Activated CD8-positive, alpha-beta memory T cell treated with anti-CD3 and anti-CD28 coated beads, Interleukin-2, amount 50 U/mL, for 24 hours (primary cell): Measurements from ENCODE around the gene MOB3C.

ENCODE experiments used
- DNase-seq: peaks from one replicate; pipeline ENCODE4 v3.0.0-alpha.2; 2020; ENCODE audit errors: extremely low read depth

The MOB3C gene

GRCh38 chr1:46575778-46576177 is 40.8 kb downstream of the MOB3C start:
- DNase-seq = no peak

DNA sequence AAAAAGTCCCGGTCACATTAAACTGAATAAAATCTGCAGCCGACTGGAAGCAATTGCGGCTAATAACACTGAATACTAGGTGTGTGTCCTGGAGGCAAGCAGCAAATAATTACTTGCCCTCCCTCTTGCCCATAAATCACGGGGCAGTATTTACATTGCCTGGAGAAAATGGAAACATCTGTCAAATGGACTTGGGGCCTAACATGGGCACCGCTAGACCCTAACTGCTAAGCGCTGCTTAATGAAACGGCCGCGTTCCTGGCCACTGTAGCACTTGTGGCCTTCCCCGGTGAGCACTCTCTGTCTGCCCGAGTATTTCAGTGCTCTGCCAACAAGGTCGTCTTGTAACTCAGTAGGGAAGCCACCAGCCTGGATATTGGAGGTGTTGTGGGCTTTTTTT is 41.3 kb downstream of the MOB3C start:
- DNase-seq = no peak

- no peak for DNase-seq
Measured at GRCh38 chr1:46571691-46572225, 44.9 kb downstream of the MOB3C start.

DNA sequence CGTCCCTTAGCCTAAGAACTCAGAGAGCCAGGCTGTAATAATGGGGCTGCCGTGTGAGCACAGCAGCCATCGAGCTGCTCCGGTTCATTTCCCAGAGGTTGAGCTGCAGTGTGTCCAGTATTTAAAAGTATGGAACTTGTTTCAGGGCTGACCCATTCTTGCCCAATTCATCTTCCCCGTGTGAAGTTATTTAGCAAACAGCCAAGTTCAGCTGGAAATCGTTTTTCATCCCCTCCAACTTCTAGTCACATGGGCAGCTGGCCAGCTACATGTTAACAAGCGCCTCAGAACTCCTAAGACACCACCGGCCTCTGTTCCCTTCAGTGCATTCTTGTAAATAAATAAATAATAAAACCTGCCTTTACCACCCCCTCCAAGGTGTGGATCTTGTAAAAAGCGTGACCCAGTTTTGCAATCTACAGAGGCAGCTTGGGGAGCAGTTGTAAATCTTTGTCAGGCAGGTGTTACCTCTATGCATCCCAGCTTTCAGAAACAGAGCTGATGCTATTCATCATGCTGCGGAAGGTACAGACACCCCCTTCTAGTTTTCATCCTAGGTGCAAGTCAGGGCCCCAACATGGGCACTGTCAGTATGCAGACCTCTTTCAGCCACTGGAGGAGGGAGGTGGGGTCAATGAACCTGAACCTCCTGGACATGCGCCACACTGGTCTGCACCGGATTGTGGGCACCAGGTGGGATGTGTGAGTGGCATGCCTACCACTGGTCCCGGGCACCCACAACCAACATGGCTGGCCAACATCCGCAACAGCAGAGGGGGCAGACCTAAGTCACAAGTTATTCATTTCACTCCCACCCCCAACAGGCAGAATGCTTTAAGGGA is 46.5 kb downstream of the MOB3C start:
- DNase-seq = no peak

DNA sequence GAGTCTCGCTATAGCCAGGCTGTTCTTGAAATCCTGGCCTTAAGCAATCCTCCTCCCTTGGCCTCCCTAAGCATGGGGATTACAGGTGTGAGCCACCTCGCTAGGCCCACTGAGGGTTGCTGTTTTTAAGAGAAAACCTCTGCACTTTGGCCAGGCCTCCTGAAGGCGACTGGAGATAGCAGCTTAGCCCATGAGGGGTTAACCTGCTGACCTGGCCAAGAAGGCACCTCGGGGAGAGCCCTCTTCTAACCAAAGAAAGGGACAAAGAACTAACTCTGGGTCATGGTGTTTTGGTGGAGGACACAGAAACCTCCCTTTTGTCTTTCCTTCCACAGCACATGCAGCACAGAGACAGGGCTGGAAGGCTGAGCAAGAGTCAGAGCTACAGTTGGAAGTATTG is 47.5 kb downstream of the MOB3C start:
- DNase-seq = no peak

- DNase-seq = no peak
Measured at GRCh38 chr1:46568461-46568891, 48.1 kb downstream of the MOB3C start.

GRCh38 chr1:46563341-46563740 is 53.3 kb downstream of the MOB3C start:
- DNase-seq = no peak

GRCh38 chr1:46562498-46562897 is 54.1 kb downstream of the MOB3C start:
- no peak for DNase-seq

GRCh38 chr1:46558966-46559365 is 57.6 kb downstream of the MOB3C start:
- no peak for DNase-seq

DNA sequence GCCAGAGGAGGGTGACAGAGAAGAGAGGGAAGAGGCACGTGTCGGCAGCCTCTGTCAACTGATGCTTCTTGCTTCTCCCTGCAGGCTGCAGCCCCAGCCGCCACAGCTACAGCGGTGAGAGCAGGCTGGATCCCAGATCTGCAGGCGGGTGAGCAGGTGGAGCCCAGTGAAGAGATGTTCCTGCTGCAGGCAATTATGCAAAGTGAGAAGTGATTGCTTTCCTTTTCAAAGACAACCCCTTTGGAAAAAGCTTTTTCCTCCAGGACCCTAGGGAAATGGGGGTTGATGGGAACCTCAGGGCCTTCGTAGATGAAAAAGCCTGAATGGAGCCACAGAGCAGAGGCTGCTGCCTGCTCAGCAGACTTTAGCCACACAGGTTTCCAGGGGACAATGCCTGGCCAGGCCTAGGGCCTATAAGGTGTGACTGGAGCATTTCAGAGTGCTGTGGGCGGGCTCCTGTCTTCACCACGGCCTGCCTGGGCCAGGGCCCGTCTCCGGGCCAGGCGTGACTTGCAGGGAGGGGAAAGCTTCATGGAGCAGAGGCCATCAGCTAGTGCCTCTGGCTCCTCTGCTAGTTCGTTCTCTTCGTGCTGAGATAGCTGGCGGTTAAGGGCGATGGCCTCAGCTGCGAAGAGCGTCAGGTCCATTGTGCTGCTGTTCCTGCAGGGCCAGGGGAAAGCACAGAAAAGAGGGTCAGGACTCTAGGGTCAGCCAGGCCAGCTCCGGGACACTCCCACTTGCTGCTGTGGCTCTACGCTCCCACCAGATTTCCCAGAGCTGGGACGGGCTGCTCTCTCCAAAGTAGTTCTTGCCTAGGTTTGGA is 58.3 kb downstream of the MOB3C start:
- no peak for DNase-seq
